ENCODE measurements around the gene RSPH6A. TPM values are rescaled to one million over a fixed set of nuclear protein-coding genes. Genes with fewer than 3 reads are reported as not detected.

RSPH6A gene
- total RNA-seq, 1 experiment from 2014 or later, result 0.39 TPM

GRCh38 chr19:45819769-45820168 is 4.7 kb upstream of the RSPH6A start:
- CTCF ChIA-PET, result interaction anchor here (1.3 to 7.2 kb wide), 4 partner anchors 21 to 49 kb away, joined by 3 to 135 read pairs (median 8); partner anchors contain the start of genes FOXA3, SIX5 and SYMPK
- no peak for DNase-seq (ENCODE audit: low spot score)
- no peak for ATAC-seq
- H3K9me3 Mint-ChIP-seq, result no peaks in the 10 kb centered on the region
- H3K27ac Mint-ChIP-seq, result peak overlapping the region; percentile 27; the same call in 1 of the 2 replicates
- H3K36me3 Mint-ChIP-seq, result peaks cover 32% of the 10 kb centered on the region
- H3K27me3 Mint-ChIP-seq (ENCODE audit: low read depth), result no peaks in the 10 kb centered on the region
- peaks cover 25% of the 10 kb centered on the region for H3K4me1 Mint-ChIP-seq
- no peak overlapping the region for H3K4me3 Mint-ChIP-seq
- POLR2A ChIA-PET, result no interaction called here
- TF ChIP-seq STAT6 (CRISPR knock-in tag; conservative IDR thresholded peaks at IDR 0.05; ENCODE audit: low read depth) (no peak), ATF1 (CRISPR knock-in tag; IDR thresholded peaks at IDR 0.05) (no peak), SP1 (CRISPR knock-in tag; conservative IDR thresholded peaks at IDR 0.05) (no peak), ZNF232 (CRISPR knock-in tag; IDR thresholded peaks at IDR 0.05) (no peak), HMGXB4 (CRISPR knock-in tag; IDR thresholded peaks at IDR 0.05) (no peak), ZNF512 (CRISPR knock-in tag; IDR thresholded peaks at IDR 0.05; ENCODE audit: borderline replicate concordance) (no peak), GABPB1 (CRISPR knock-in tag; IDR thresholded peaks at IDR 0.05) (no peak), ZNF281 (CRISPR knock-in tag; IDR thresholded peaks at IDR 0.05) (no peak), FOXP1 (CRISPR knock-in tag; IDR thresholded peaks at IDR 0.05; ENCODE audit: borderline replicate concordance) (no peak)

- peaks cover 37% of the 10 kb centered on the region for H3K4me1 Mint-ChIP-seq
- H3K27ac Mint-ChIP-seq, result peak overlapping the region; percentile 83; the same call in 1 of the 2 replicates
- no peaks in the 10 kb centered on the region; the same call in 1 of the 2 replicates for H3K27me3 Mint-ChIP-seq (ENCODE audit: low read depth)
- peak; percentile 54 for DNase-seq (ENCODE audit: low spot score)
- ATAC-seq, result no peak
- H3K36me3 Mint-ChIP-seq, result peaks cover 15% of the 10 kb centered on the region
- H3K4me3 Mint-ChIP-seq, result no peak overlapping the region
- ChIA-PET POLR2A (interaction anchor here (4.0 kb wide), 1 partner anchor 48 kb away, joined by 47 read pairs; the partner anchor contains the start of gene SIX5), CTCF (interaction anchor here (0.6 to 7.2 kb wide), 28 partner anchors 9 to 413 kb away, joined by 3 to 135 read pairs (median 12); partner anchors contain the start of genes DMPK, DMWD, FOXA3 and IRF2BP1)
- no peaks in the 10 kb centered on the region for H3K9me3 Mint-ChIP-seq
- TF ChIP-seq SMAD3 (CRISPR knock-in tag; IDR thresholded peaks at IDR 0.05; ENCODE audit: borderline replicate concordance) (no peak), MAX (CRISPR knock-in tag; IDR thresholded peaks at IDR 0.05) (no peak), EMX1 (CRISPR knock-in tag; IDR thresholded peaks at IDR 0.05) (0 out of 2 replicates have a peak, but pooled peaks have one; percentile 8), ZNF263 (CRISPR knock-in tag; IDR thresholded peaks at IDR 0.05; ENCODE audit: low read depth) (peak; percentile 70; the same call in 1 of the 2 replicates), ATF2 (CRISPR knock-in tag; IDR thresholded peaks at IDR 0.05; ENCODE audit: borderline replicate concordance, low read depth) (no peak), ZNF425 (CRISPR knock-in tag; conservative IDR thresholded peaks at IDR 0.05) (no peak), ELF4 (CRISPR knock-in tag; IDR thresholded peaks at IDR 0.05; ENCODE audit: low read depth) (no peak), E2F4 (CRISPR knock-in tag; IDR thresholded peaks at IDR 0.05; ENCODE audit: borderline replicate concordance, low read depth) (no peak), MYBL2 (CRISPR knock-in tag; IDR thresholded peaks at IDR 0.05) (no peak), PRRX2 (CRISPR knock-in tag; IDR thresholded peaks at IDR 0.05) (no peak)
Observed at GRCh38 chr19:45817725-45818301, 2.7 kb upstream of the RSPH6A start.

Measured in WTC11 (cell line).